Measurements from ENCODE around the gene ABCA4.

DNA sequence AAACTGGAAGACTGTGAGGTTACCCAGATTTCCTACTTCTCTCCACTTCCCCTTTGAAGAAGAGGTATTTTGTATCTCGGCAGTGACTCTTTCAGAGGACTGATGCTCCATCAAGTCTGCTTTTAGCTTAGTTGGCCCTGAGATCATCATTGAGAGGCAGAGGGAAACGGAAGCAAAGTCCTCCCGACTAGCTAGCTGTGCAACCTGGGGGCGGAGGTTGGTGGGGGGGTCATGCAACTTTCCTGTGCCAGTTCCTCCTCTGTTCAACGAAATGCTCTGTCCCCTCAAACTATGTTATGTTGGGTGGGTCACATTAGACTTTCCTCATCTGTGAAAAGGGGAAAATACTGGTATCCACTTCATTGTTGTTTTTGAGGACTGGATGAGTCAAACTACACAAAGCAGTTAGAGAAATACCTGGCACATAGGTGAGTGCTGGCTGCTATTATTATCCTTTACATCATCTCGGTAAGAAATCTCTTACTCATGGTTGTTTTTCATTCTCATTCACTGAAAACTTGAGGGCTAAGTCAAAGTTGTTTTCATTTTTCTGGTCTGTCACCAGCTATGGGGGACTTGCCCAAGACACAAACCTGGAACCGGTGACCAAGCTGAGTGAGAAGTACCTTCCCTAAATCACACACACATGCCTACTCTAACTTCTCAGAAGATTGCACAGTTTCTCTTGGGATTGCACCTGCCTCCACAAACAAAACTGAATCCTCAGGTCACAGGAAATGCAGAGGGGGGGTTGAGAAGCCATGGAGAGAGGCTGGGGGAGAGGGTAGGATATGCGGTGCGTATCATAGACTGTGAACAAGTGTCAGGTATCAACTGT is 83.3 kb downstream of the ABCA4 start:
- TF ChIP-seq, protein P1, sequence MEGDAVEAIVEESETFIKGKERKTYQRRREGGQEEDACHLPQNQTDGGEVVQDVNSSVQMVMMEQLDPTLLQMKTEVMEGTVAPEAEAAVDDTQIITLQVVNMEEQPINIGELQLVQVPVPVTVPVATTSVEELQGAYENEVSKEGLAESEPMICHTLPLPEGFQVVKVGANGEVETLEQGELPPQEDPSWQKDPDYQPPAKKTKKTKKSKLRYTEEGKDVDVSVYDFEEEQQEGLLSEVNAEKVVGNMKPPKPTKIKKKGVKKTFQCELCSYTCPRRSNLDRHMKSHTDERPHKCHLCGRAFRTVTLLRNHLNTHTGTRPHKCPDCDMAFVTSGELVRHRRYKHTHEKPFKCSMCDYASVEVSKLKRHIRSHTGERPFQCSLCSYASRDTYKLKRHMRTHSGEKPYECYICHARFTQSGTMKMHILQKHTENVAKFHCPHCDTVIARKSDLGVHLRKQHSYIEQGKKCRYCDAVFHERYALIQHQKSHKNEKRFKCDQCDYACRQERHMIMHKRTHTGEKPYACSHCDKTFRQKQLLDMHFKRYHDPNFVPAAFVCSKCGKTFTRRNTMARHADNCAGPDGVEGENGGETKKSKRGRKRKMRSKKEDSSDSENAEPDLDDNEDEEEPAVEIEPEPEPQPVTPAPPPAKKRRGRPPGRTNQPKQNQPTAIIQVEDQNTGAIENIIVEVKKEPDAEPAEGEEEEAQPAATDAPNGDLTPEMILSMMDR (IDR thresholded peaks at IDR 0.05) = no peak
- no peak for TF ChIP-seq POLR2A (IDR thresholded peaks at IDR 0.05)
